ENCODE results near the gene ABCA1. TPM values are rescaled to one million over a fixed set of nuclear protein-coding genes. Genes with fewer than 3 reads are reported as not detected.

ABCA1 gene
- total and polyA plus RNA-seq, 10 of the 15 experiments (the other 5 are each of a cell fraction or from before 2014, with no cell fraction given): 0.01 to 0.56 (median 0.16) TPM

DNA sequence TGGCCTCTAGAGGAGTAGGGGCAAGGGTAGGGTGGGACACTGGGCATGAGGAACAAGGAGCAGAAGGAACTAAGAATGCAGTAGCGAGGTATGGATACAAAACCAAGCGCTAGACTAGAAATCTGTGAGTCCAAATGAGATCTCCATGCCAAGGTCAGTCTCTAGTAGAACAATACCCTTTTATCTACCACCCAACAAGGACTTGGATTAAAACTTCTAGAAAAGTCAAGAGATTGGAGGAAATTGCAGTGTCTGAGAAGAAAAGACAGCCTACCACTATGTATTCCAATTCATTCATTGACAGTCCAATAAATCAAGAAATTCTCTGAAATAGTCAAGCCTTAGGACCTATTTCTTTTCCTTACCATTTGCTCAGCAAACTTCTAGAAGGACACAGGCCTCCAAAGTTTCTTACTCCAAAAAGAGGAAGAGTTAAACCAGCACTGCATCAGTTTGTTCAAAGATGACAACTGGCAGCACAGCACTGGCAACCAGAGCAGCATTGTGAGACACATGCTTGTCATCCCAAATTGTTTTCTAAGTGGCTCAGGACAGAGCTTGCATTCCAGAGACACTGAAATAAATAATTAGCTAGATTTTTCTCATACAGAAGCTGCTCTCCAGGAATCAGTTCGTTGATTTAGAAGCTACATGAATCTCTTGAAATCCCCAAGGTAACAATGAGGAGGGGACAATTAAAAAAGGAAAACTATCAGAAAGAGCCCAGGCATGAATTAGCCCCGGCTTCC is 22.6 kb downstream of the ABCA1 start:
- no peak for ATAC-seq
- H3K4me2 ChIP-seq (ENCODE audit: control insufficient read depth, insufficient read depth): no peak overlapping the region
- H3K79me2 ChIP-seq (ENCODE audit: control insufficient read depth, insufficient read depth, low read length): no peaks in the 10 kb centered on the region

More for the DNA sequence above, 22.6 kb downstream of the ABCA1 start:
- Histone ChIP-seq H3K4me3 (no peak overlapping the region), H3K4me1 (ENCODE audit: control insufficient read depth, insufficient read depth, low read length) (no peaks in the 10 kb centered on the region), H2AFZ (ENCODE audit: control insufficient read depth, low read depth, low read length) (no peak overlapping the region), H3K27me3 (replicated peaks in 1 of 2; ENCODE audit: control insufficient read depth in 2 of 2, insufficient read depth in 2 of 2, low read length in 1 of 2) (peaks cover 0 to 8% of the 10 kb centered on the region in 2 experiments; a peak in 2 of 4 replicates), H3K9me3 (replicated peaks; ENCODE audit: control insufficient read depth, insufficient read depth, low read length) (no peaks in the 10 kb centered on the region), H3K36me3 (ENCODE audit: control insufficient read depth in 2 of 2, insufficient read depth in 2 of 2, low read length in 1 of 2) (no peaks in the 10 kb centered on the region), H4K20me1 (ENCODE audit: control insufficient read depth, insufficient read depth) (no peaks in the 10 kb centered on the region), H3K9ac (ENCODE audit: control insufficient read depth, insufficient read depth, low read length) (no peak overlapping the region), H3K27ac (ENCODE audit: control insufficient read depth, insufficient read depth) (no peak overlapping the region)
- DNase-seq (ENCODE audit: low read depth, low spot score): no peak
- TF ChIP-seq, protein P1, sequence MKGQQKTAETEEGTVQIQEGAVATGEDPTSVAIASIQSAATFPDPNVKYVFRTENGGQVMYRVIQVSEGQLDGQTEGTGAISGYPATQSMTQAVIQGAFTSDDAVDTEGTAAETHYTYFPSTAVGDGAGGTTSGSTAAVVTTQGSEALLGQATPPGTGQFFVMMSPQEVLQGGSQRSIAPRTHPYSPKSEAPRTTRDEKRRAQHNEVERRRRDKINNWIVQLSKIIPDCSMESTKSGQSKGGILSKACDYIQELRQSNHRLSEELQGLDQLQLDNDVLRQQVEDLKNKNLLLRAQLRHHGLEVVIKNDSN (IDR thresholded peaks at IDR 0.05; ENCODE audit: borderline replicate concordance, extremely low read length, insufficient read depth, low read depth, low read length): no peak
- TF ChIP-seq, protein P2, sequence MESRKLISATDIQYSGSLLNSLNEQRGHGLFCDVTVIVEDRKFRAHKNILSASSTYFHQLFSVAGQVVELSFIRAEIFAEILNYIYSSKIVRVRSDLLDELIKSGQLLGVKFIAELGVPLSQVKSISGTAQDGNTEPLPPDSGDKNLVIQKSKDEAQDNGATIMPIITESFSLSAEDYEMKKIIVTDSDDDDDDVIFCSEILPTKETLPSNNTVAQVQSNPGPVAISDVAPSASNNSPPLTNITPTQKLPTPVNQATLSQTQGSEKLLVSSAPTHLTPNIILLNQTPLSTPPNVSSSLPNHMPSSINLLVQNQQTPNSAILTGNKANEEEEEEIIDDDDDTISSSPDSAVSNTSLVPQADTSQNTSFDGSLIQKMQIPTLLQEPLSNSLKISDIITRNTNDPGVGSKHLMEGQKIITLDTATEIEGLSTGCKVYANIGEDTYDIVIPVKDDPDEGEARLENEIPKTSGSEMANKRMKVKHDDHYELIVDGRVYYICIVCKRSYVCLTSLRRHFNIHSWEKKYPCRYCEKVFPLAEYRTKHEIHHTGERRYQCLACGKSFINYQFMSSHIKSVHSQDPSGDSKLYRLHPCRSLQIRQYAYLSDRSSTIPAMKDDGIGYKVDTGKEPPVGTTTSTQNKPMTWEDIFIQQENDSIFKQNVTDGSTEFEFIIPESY (IDR thresholded peaks at IDR 0.05): no peak
- TF ChIP-seq, protein P3, sequence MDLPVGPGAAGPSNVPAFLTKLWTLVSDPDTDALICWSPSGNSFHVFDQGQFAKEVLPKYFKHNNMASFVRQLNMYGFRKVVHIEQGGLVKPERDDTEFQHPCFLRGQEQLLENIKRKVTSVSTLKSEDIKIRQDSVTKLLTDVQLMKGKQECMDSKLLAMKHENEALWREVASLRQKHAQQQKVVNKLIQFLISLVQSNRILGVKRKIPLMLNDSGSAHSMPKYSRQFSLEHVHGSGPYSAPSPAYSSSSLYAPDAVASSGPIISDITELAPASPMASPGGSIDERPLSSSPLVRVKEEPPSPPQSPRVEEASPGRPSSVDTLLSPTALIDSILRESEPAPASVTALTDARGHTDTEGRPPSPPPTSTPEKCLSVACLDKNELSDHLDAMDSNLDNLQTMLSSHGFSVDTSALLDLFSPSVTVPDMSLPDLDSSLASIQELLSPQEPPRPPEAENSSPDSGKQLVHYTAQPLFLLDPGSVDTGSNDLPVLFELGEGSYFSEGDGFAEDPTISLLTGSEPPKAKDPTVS (IDR thresholded peaks at IDR 0.05; ENCODE audit: low read depth, low read length): no peak
- TF ChIP-seq ETV6 (conservative IDR thresholded peaks at IDR 0.05 in 1 of 2, IDR thresholded peaks at IDR 0.05 in 1 of 2; ENCODE audit: borderline replicate concordance in 1 of 2, low read depth in 1 of 2) (no peak), ELK1 (IDR thresholded peaks at IDR 0.05; ENCODE audit: low read depth, low read length) (no peak)
- ChIA-PET CTCF (interaction anchor here (1.2 kb wide), 1 partner anchor 13 kb away, joined by 3 read pairs; no protein-coding TSS in a partner anchor), SMC1A (ENCODE audit: uncharacterized antibody, unreplicated experiment) (no interaction called here), RAD21 (ENCODE audit: unreplicated experiment) (no interaction called here), POLR2A (no interaction called here)
- intact Hi-C loops (cut with micrococcal nuclease; ENCODE audit: unreplicated experiment): no loop called here
- BruUV-seq (replicated peaks): no TSS peak
- 23% methylated on average over 4 of the region's 4 CpGs for WGBS (ENCODE audit: insufficient coverage, insufficient replicate concordance, low lambda C conversion rate, missing lambda C conversion rate)
- no peak for FAIRE-seq
- in situ Hi-C loops (cut with MboI): no loop called here
